K562 treated with DMSO at 1 percent for 12 hours (cell line): ENCODE data around the gene NTF4. TPM values are rescaled to one million over a fixed set of nuclear protein-coding genes. Genes with fewer than 3 reads are reported as not detected.

Experiments used
- total RNA-seq: library from RNA; unstranded; fragments of 300-600 nt; gene quantifications from 2 replicates; pipeline ENCODE4 v1.2.3, GENCODE V29; 2022; ENCODE audit not compliant: insufficient read depth

NTF4 gene, protein sequence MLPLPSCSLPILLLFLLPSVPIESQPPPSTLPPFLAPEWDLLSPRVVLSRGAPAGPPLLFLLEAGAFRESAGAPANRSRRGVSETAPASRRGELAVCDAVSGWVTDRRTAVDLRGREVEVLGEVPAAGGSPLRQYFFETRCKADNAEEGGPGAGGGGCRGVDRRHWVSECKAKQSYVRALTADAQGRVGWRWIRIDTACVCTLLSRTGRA
- not detected in 2 replicates for total RNA-seq

GRCh38 chr19:49064768-49065611 lies at the start of gene NTF4:
TSS of gene NTF4 (minus strand) at chr19:49064818. CDS start at chr19:49061997, 2,821 bp downstream.

DNA sequence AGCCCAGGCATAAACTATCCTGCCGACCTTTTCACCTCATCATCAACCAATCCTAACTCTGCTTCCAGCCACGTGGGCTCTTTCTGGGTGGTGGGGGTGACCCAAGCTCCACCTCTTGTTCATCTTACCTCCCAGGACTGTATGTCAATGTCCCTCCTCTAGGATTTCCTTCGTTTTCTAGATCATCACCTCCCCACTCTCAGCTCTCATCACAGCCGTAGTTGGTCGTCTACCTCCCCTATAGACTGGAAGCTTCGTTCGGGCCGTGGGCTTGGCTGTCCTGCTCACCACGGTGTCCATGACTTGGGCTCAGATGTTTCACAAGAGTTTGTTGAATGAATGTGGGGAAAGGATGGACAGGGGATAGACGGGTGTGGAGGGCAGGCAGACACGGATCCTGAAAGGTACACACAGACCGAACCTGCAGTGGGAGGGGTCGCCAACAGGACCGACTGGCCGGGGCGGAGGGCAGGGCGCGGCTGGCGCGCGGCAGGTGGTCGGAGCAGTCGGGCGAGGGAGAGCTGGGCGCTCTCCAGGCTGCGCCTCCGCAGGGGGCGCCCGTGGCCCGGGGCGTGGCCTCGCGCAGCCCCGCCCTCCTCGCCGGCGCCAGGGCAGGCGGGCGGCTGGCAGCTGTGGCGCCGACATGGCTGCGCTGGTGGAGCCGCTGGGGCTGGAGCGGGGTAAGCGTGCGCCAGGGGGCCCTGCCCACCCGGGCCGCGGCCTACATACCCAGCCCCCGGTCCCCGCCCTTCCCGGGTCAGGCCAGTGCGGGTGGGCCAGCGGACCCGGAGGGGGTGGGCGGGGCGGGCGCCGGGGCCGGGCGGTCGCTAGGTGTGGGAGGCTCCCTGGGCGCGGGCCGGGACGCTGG lies 49.4 kb upstream of the NTF4 start, which contains the start of gene LIN7B:
TSS of gene LIN7B (plus strand) at position 609 of the 868 bp plus-strand sequence. CDS start at position 644, 35 bp downstream.

GRCh38 chr19:49085020-49085867 lies 20.6 kb upstream of the NTF4 start, which contains the start of gene SNRNP70:
TSS of gene SNRNP70 (plus strand) at chr19:49085451. CDS start at chr19:49086415, 964 bp downstream.

GRCh38 chr19:49057636-49058234 lies 6.9 kb downstream of the NTF4 start, which contains the start of gene CGB7:
TSS of gene CGB7 (minus strand) at chr19:49057749. CDS start at chr19:49055375, 2,374 bp downstream.

DNA sequence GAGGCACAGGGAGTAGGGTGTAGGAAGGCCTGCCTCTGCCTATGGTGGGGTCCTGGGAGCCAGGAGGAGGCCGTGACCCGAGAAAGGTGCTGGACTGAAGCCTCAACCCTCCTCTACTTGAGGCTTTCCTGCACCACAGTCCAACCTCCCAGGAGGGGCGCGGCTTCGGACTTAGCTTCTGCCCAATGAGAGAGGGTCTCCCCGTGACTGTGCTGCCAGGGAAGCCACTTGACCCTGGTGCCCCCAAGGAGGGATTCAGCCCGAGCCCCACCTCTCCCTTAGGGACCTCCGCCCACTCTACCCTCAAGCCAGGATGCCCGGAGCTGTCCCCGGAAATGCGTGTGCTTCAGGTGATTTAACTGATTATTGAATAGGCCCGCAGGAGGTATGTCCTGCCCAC lies 15.6 kb downstream of the NTF4 start, which contains the start of gene CGB8:
TSS of gene CGB8 (minus strand) at position 101 of the 400 bp plus-strand sequence. CDS start 372 bp downstream, outside the sequence.

DNA sequence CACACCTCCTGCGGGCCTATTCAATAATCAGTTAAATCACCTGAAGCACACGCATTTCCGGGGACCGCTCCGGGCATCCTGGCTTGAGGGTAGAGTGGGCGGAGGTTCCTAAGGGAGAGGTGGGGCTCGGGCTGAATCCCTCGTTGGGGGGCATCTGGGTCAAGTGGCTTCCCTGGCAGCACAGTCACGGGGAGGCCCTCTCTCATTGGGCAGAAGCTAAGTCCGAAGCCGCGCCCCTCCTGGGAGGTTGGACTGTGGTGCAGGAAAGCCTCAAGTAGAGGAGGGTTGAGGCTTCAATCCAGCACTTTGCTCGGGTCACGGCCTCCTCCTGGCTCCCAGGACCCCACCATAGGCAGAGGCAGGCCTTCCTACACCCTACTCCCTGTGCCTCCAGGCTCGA lies 21.1 kb downstream of the NTF4 start, which contains the start of gene CGB5:
TSS of gene CGB5 (plus strand) at position 301 of the 400 bp plus-strand sequence. CDS start 362 bp downstream, outside the sequence.

DNA sequence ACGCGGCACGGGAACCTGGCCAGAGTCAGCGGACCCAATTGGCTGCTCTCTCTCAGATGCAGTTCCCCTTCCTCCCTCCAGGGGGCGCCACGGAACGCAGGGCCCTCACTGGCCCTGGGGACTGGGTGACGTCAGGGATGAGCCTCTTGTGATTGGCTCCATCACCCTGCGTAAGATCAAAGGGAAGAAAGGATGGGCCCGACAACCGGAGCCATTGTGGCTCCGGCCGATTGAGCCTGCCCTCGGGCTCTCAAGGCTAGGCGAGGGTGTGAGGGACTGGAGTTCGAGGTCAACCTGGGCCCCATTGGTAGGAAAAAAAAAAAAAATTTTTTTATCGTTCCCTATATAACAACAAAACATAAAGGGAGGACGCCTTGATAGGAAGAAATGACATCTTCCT lies 27.8 kb downstream of the NTF4 start, which contains the start of gene CGB1:
TSS of gene CGB1 (minus strand) at position 81 of the 400 bp plus-strand sequence. CDS start 184 bp downstream, outside the sequence.

DNA sequence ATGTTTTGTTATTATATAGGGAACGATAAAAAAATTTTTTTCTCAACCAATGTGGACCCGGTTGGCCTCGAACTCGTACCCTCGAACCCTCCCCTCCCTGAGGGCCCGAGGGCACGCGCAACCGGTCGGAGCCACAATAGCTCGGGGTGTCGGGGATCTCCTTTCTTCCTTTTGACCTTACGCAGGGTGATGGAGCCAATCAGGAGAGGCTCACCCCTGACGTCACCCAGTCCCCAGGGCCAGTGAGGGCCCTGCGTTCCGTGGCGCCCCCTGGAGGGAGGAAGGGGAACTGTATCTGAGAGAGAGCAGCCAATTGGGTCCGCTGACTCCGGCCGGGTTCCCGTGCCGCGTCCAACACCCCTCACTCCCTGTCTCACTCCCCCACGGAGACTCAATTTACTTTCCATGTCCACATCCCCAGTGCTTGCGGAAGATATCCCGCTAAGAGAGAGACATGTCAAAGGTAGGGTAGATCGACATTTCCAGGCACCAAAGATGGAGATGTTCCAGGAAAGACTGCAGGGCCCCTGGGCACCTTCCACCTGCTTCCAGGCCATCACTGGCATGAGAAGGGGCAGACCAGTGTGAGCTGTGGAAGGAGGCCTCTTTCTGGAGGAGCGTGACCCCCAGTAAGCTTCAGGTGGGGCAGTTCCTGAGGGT lies 32.8 kb downstream of the NTF4 start, which contains the start of gene CGB2:
TSS of gene CGB2 (plus strand) at position 249 of the 660 bp plus-strand sequence. CDS start at position 455, 206 bp downstream.

DNA sequence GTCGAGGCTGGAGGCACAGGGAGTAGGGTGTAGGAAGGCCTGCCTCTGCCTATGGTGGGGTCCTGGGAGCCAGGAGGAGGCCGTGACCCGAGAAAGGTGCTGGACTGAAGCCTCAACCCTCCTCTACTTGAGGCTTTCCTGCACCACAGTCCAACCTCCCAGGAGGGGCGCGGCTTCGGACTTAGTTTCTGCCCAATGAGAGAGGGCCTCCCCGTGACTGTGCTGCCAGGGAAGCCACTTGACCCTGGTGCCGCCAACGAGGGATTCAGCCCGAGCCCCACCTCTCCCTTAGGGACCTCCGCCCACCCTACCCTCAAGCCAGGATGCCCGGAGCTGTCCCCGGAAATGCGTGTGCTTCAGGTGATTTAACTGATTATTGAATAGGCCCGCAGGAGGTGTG lies 40.4 kb downstream of the NTF4 start, which contains the start of gene CGB3:
TSS of gene CGB3 (minus strand) at position 101 of the 400 bp plus-strand sequence. CDS start 362 bp downstream, outside the sequence.

DNA sequence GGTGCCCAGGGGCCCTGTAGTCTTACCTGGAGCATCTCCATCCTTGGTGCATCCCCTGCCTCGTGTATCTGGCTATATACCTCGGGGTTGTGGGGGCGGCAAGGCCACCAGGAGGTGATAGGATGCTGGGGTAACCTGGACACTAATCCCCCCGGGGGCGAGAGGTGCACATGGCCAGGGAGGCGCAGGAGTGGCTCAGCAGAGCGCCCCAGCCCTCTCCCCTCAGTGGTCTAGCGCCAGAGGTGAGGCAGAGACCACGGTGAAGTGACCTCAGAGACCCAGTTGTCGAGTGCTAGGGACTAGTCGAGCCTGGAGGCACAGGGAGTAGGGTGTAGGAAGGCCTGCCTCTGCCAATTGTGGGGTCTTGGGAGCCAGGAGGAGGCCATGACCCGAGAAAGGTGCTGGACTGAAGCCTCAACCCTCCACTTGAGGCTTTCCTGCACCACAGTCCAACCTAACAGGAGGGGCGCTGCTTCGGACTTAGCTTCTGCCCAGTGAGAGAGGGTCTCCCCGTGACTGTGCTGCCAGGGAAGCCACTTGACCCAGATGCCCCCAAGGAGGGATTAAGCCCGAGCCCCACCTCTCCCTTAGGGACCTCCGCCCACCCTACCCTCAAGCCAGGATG lies 47.5 kb downstream of the NTF4 start, which contains the start of gene LHB:
TSS of gene LHB (minus strand) at position 51 of the 625 bp plus-strand sequence. CDS start at position 41, 10 bp downstream.

Other genes starting within 250 kb of the NTF4 start
- gene HSD17B14, start 228.3 kb downstream of the NTF4 start, total RNA-seq, result 0.88 and 0.99 TPM in 2 replicates
- gene PLEKHA4, start 196.2 kb downstream of the NTF4 start, total RNA-seq, result 29.6 and 35.9 TPM in 2 replicates
- gene PPP1R15A, start 192.4 kb downstream of the NTF4 start, total RNA-seq, result 73.5 and 96.0 TPM in 2 replicates
- 0.88 and 1.4 TPM in 2 replicates for gene TULP2, start 166.1 kb downstream of the NTF4 start, total RNA-seq
- 224 and 349 TPM in 2 replicates for gene NUCB1, start 164.5 kb downstream of the NTF4 start, total RNA-seq
- gene DHDH, start 131.1 kb downstream of the NTF4 start, total RNA-seq, result 2.6 and 3.0 TPM in 2 replicates
- 81.3 and 96.0 TPM in 2 replicates for gene BAX, start 109.9 kb downstream of the NTF4 start, total RNA-seq
- 6,477 and 6,803 TPM in 2 replicates for gene FTL, start 99.5 kb downstream of the NTF4 start, total RNA-seq
- gene GYS1, start 71.5 kb downstream of the NTF4 start, total RNA-seq, result 12.2 and 21.6 TPM in 2 replicates
- 160 and 193 TPM in 2 replicates for gene RUVBL2, start 70.9 kb downstream of the NTF4 start, total RNA-seq
- not detected in 2 replicates for gene LHB, start 47.7 kb downstream of the NTF4 start, total RNA-seq
- not detected in 2 replicates for gene CGB3, start 40.5 kb downstream of the NTF4 start, total RNA-seq
- gene CGB2, start 32.9 kb downstream of the NTF4 start, total RNA-seq, result not detected in 2 replicates
- gene CGB1, start 27.9 kb downstream of the NTF4 start, total RNA-seq, result not detected in 2 replicates
- gene CGB5, start 21.0 kb downstream of the NTF4 start, total RNA-seq, result not detected in 2 replicates
- not detected in 2 replicates for gene CGB8, start 15.7 kb downstream of the NTF4 start, total RNA-seq
- not detected in 2 replicates for gene CGB7, start 7.1 kb downstream of the NTF4 start, total RNA-seq
- 0.21 TPM in 1 of 2 replicates, not detected in the other for gene KCNA7, start 7.9 kb upstream of the NTF4 start, total RNA-seq
- gene SNRNP70, start 20.6 kb upstream of the NTF4 start, total RNA-seq, result 156 and 215 TPM in 2 replicates
- 15.3 and 16.5 TPM in 2 replicates for gene LIN7B, start 49.6 kb upstream of the NTF4 start, total RNA-seq
- gene C19orf73, start 54.3 kb upstream of the NTF4 start, total RNA-seq, result 1.5 and 4.2 TPM in 2 replicates
- 13.6 and 16.2 TPM in 2 replicates for gene PPFIA3, start 54.7 kb upstream of the NTF4 start, total RNA-seq
- gene HRC, start 90.6 kb upstream of the NTF4 start, total RNA-seq, result 5.4 and 7.7 TPM in 2 replicates
- 14.6 and 21.4 TPM in 2 replicates for gene TRPM4, start 93.0 kb upstream of the NTF4 start, total RNA-seq